Osteoblast (primary cell): ENCODE measurements around the gene MBOAT2. TPM values are rescaled to one million over a fixed set of nuclear protein-coding genes. Genes with fewer than 3 reads are reported as not detected.

ENCODE experiments used
- DNase-seq: peaks from one replicate; pipeline ENCODE4 v3.0.0; 2011; ENCODE audit warnings: low spot score, mixed read lengths; ENCODE audit not compliant: insufficient read length; ENCODE audit errors: missing footprints
- H2AFZ ChIP-seq: 2 replicates; pipeline ENCODE4 v1.6.0; 2011; ENCODE audit warnings: mild to moderate bottlenecking, low read length
- H3K27ac ChIP-seq: 2 replicates; pipeline ENCODE4 v1.5.1; 2011; ENCODE audit warnings: mild to moderate bottlenecking, low read depth, low read length, moderate library complexity
- H3K27me3 ChIP-seq: 2 replicates; pipeline ENCODE4 v1.6.0; 2012; ENCODE audit warnings: mild to moderate bottlenecking, control low read depth, inconsistent platforms, low read length, moderate library complexity; ENCODE audit not compliant: insufficient read depth
- H3K36me3 ChIP-seq: 2 replicates; pipeline ENCODE4 v1.5.1; 2011; ENCODE audit warnings: mild to moderate bottlenecking, low read length, control low read depth, moderate library complexity; ENCODE audit not compliant: insufficient read depth
- H3K4me1 ChIP-seq: 2 replicates; pipeline ENCODE4 v1.5.1; 2011; ENCODE audit warnings: mild to moderate bottlenecking, low read length, control low read depth, moderate library complexity; ENCODE audit not compliant: insufficient read depth
- H3K4me2 ChIP-seq: 2 replicates; pipeline ENCODE4 v1.6.0; 2011; ENCODE audit warnings: mild to moderate bottlenecking, low read length; ENCODE audit not compliant: insufficient read depth
- H3K4me3 ChIP-seq: fragments of 200-600 bp; sonication (generic); 3 replicates; pipeline ENCODE4 v1.5.1; 2012; ENCODE audit warnings: mild to moderate bottlenecking, low read length, inconsistent platforms; ENCODE audit not compliant: insufficient read depth
- H3K79me2 ChIP-seq: 2 replicates; pipeline ENCODE4 v1.6.0; 2012; ENCODE audit warnings: mild to moderate bottlenecking, low read length, control low read depth, inconsistent platforms; ENCODE audit not compliant: insufficient read depth
- H3K9me3 ChIP-seq: 2 replicates; pipeline ENCODE4 v1.5.1; 2011; ENCODE audit warnings: low read depth, low read length, control low read depth
- H4K20me1 ChIP-seq: 2 replicates; pipeline ENCODE4 v1.6.0; 2012; ENCODE audit warnings: mild to moderate bottlenecking, low read length, control low read depth; ENCODE audit not compliant: insufficient read depth
- total RNA-seq: library from RNA; depleted of rRNA; stranded (reverse); fragments of >200 nt; gene quantifications from 2 replicates; pipeline ENCODE4 v1.2.3, GENCODE V29; 2012
- TF ChIP-seq, protein P1 (sequence below): IDR thresholded peaks from 2 replicates; pipeline ENCODE4 v1.5.1; 2011; ENCODE audit warnings: mild to moderate bottlenecking, low read depth, low read length, moderate library complexity; ENCODE audit errors: extremely low read depth

The MBOAT2 gene
- total RNA-seq, 1 donor, result 54.3 TPM

DNA sequence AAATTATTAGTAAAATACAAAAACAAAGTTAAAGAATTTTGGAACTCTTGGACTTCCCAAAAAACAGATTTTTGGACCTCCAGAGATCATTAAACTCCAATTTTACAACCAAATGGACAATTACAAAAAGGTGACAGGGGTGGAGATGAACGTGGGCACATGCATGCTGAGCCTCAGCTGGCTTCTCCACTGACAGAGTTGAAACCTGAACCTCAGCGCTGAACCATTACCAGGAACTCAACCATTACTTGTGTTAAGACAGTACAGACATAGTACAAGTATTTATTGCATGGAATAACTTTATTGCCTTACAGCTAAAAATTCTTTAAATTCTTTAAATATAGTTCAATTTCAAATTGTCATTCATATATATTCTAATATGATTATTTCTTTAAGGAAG lies 133.0 kb downstream of the MBOAT2 start:
- H3K79me2 ChIP-seq, result no peaks in the 10 kb centered on the region
- no peaks in the 10 kb centered on the region for H3K27me3 ChIP-seq
- no peak overlapping the region for H3K4me2 ChIP-seq
- no peak overlapping the region for H2AFZ ChIP-seq
- H4K20me1 ChIP-seq, result no peaks in the 10 kb centered on the region
- TF ChIP-seq, protein P1, sequence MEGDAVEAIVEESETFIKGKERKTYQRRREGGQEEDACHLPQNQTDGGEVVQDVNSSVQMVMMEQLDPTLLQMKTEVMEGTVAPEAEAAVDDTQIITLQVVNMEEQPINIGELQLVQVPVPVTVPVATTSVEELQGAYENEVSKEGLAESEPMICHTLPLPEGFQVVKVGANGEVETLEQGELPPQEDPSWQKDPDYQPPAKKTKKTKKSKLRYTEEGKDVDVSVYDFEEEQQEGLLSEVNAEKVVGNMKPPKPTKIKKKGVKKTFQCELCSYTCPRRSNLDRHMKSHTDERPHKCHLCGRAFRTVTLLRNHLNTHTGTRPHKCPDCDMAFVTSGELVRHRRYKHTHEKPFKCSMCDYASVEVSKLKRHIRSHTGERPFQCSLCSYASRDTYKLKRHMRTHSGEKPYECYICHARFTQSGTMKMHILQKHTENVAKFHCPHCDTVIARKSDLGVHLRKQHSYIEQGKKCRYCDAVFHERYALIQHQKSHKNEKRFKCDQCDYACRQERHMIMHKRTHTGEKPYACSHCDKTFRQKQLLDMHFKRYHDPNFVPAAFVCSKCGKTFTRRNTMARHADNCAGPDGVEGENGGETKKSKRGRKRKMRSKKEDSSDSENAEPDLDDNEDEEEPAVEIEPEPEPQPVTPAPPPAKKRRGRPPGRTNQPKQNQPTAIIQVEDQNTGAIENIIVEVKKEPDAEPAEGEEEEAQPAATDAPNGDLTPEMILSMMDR, result no peak
- peaks cover 18% of the 10 kb centered on the region for H3K36me3 ChIP-seq
- H3K4me1 ChIP-seq, result no peaks in the 10 kb centered on the region
- H3K27ac ChIP-seq, result no peak overlapping the region
- no peak for DNase-seq
- no peak overlapping the region for H3K4me3 ChIP-seq
- H3K9me3 ChIP-seq, result no peaks in the 10 kb centered on the region

DNA sequence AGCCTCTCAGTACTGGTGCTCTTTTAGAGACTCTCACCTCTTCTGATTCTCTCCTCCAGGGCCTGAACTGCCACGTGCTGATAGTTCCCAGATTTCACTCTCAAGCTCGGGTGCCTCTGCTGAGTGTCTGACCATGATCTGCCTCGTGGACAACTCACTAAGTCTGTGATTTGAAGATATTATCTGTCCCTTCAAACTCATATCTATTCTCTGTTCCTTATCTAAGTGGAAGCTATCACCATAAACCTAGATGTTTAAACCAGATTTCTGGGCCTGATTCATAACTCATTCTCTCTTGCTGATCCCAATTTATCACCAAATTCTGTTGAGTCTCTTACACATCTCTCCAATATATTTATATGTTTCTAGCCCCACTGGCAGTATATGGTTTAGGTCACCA lies 136.1 kb downstream of the MBOAT2 start:
- no peak for DNase-seq
- no peak overlapping the region for H2AFZ ChIP-seq
- H3K36me3 ChIP-seq, result peaks cover 22% of the 10 kb centered on the region
- no peak overlapping the region for H3K4me3 ChIP-seq
- no peaks in the 10 kb centered on the region for H3K79me2 ChIP-seq
- H3K9me3 ChIP-seq, result no peaks in the 10 kb centered on the region
- no peak overlapping the region for H3K27ac ChIP-seq
- H3K4me2 ChIP-seq, result no peak overlapping the region
- no peaks in the 10 kb centered on the region for H4K20me1 ChIP-seq
- TF ChIP-seq, protein P1, result no peak
- H3K4me1 ChIP-seq, result no peaks in the 10 kb centered on the region
- H3K27me3 ChIP-seq, result no peaks in the 10 kb centered on the region

DNA sequence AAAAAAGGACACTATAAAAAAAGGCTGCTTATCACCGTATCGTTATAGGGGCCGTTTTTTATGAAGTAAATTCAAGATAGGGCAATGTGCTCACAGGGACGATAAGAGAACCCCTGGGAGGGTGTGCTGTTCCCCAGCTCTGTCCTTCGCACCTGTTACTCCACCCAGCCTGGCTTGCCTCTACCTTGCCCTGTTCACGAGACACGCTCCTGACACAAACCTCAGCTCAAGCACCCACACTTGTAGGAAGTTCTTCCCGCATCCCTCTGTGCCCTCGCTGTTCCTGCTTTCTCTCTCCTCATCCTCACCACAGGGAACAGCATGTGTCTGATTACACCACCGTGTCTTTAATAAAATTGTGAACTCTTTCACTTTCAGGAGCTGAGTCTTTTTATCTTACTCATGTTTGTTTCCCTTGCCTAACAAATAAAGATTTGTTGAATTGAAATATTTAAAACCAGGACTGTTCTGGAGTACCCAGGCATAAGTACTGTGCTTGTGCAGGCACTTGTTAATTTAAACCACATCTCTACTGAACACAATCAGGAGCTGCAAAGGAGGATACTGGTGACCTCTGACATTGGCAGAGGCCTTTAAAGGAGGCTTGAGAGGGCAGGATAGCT lies 140.0 kb downstream of the MBOAT2 start:
- no peaks in the 10 kb centered on the region for H3K4me1 ChIP-seq
- H3K27me3 ChIP-seq, result no peaks in the 10 kb centered on the region
- H2AFZ ChIP-seq, result no peak overlapping the region
- no peak overlapping the region for H3K4me3 ChIP-seq
- H3K4me2 ChIP-seq, result no peak overlapping the region
- TF ChIP-seq, protein P1, result no peak
- peaks cover 30% of the 10 kb centered on the region for H3K36me3 ChIP-seq
- H3K79me2 ChIP-seq, result no peaks in the 10 kb centered on the region
- no peaks in the 10 kb centered on the region for H3K9me3 ChIP-seq
- H3K27ac ChIP-seq, result no peak overlapping the region
- H4K20me1 ChIP-seq, result no peaks in the 10 kb centered on the region
- DNase-seq, result no peak

DNA sequence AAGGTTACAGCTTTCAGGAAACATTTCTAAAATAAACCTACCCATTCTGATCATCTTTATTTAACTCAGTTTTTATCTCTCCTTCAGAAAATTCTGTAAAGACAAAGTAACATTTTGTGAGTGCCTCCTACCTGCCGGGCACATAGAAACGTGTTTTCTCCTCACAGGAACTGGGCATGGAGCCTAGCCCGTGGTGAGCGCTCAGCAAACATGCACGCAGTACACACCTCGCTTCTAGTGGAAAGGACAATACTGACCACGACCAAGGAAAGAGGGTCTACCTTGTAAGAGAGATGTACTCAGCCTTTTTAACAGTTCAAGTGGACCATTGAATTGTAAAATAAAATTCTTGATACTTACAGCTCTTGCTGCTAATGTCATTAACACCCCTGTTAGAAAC lies 141.3 kb downstream of the MBOAT2 start:
- no peak overlapping the region for H2AFZ ChIP-seq
- H3K4me1 ChIP-seq, result no peaks in the 10 kb centered on the region
- no peaks in the 10 kb centered on the region for H3K79me2 ChIP-seq
- no peak overlapping the region for H3K4me3 ChIP-seq
- H3K27me3 ChIP-seq, result no peaks in the 10 kb centered on the region
- H3K9me3 ChIP-seq, result no peaks in the 10 kb centered on the region
- H3K36me3 ChIP-seq, result peaks cover 33% of the 10 kb centered on the region
- H3K27ac ChIP-seq, result no peak overlapping the region
- no peak overlapping the region for H3K4me2 ChIP-seq
- TF ChIP-seq, protein P1, result no peak
- no peak for DNase-seq
- no peaks in the 10 kb centered on the region for H4K20me1 ChIP-seq
